ENCODE data around the gene PAX8.

PAX8 gene

GRCh38 chr2:113281910-113282746 is 3.4 kb upstream of the PAX8 start:
- Mint-ChIP-seq H3K27me3 (peaks cover 25% of the 10 kb centered on the region), H3K9me3 (no peaks in the 10 kb centered on the region), H3K36me3 (ENCODE audit: low read depth) (no peaks in the 10 kb centered on the region)

GRCh38 chr2:113278073-113278741 is 514 bp downstream of the PAX8 start:
- Mint-ChIP-seq H3K27me3 (peaks cover 64% of the 10 kb centered on the region), H3K9me3 (no peaks in the 10 kb centered on the region), H3K4me1 (ENCODE audit: low read depth) (peaks cover 20% of the 10 kb centered on the region), H3K36me3 (ENCODE audit: low read depth) (no peaks in the 10 kb centered on the region), H3K4me3 (no peak overlapping the region), H3K27ac (no peak overlapping the region)
- no peak for DNase-seq

More at GRCh38 chr2:113281910-113282746, 3.4 kb upstream of the PAX8 start:
- DNase-seq, result no peak
- H3K4me1 Mint-ChIP-seq (ENCODE audit: low read depth), result peaks cover 3% of the 10 kb centered on the region
- no peak overlapping the region for H3K4me3 Mint-ChIP-seq
- no peak overlapping the region for H3K27ac Mint-ChIP-seq

GRCh38 chr2:113277474-113278072 is 1.1 kb downstream of the PAX8 start:
- H3K9me3 Mint-ChIP-seq, result no peaks in the 10 kb centered on the region
- H3K36me3 Mint-ChIP-seq (ENCODE audit: low read depth), result no peaks in the 10 kb centered on the region
- peak overlapping the region; percentile 59 for H3K4me3 Mint-ChIP-seq
- peaks cover 69% of the 10 kb centered on the region for H3K27me3 Mint-ChIP-seq
- peak; percentile 35 for DNase-seq
- H3K27ac Mint-ChIP-seq, result no peak overlapping the region
- peaks cover 24% of the 10 kb centered on the region for H3K4me1 Mint-ChIP-seq (ENCODE audit: low read depth)

- DNase-seq, result peak; percentile 38
- Mint-ChIP-seq H3K27ac (no peak overlapping the region), H3K4me1 (ENCODE audit: low read depth) (peaks cover 24% of the 10 kb centered on the region), H3K36me3 (ENCODE audit: low read depth) (no peaks in the 10 kb centered on the region), H3K9me3 (no peaks in the 10 kb centered on the region), H3K27me3 (peaks cover 75% of the 10 kb centered on the region), H3K4me3 (peak overlapping the region; percentile 59)
Observed at GRCh38 chr2:113276761-113277425, 1.8 kb downstream of the PAX8 start.

GRCh38 chr2:113276216-113276760 is 2.4 kb downstream of the PAX8 start:
- Mint-ChIP-seq H3K27ac (no peak overlapping the region), H3K27me3 (peaks cover 79% of the 10 kb centered on the region), H3K36me3 (ENCODE audit: low read depth) (no peaks in the 10 kb centered on the region), H3K4me3 (peak overlapping the region; percentile 8), H3K9me3 (no peaks in the 10 kb centered on the region), H3K4me1 (ENCODE audit: low read depth) (peaks cover 24% of the 10 kb centered on the region)
- DNase-seq, result no peak

- no peaks in the 10 kb centered on the region for H3K9me3 Mint-ChIP-seq
- peaks cover 79% of the 10 kb centered on the region for H3K27me3 Mint-ChIP-seq
- H3K4me1 Mint-ChIP-seq (ENCODE audit: low read depth), result peaks cover 24% of the 10 kb centered on the region
Observed at GRCh38 chr2:113275556-113276215, 3.0 kb downstream of the PAX8 start.

GRCh38 chr2:113274432-113274831 is 4.3 kb downstream of the PAX8 start:
- Mint-ChIP-seq H3K27ac (no peak overlapping the region), H3K4me3 (no peak overlapping the region), H3K36me3 (ENCODE audit: low read depth) (no peaks in the 10 kb centered on the region), H3K27me3 (peaks cover 74% of the 10 kb centered on the region), H3K4me1 (ENCODE audit: low read depth) (peaks cover 24% of the 10 kb centered on the region), H3K9me3 (no peaks in the 10 kb centered on the region)
- DNase-seq, result no peak

More at GRCh38 chr2:113275556-113276215, 3.0 kb downstream of the PAX8 start:
- peak overlapping the region; percentile 8 for H3K4me3 Mint-ChIP-seq
- H3K27ac Mint-ChIP-seq, result no peak overlapping the region
- DNase-seq, result no peak
- no peaks in the 10 kb centered on the region for H3K36me3 Mint-ChIP-seq (ENCODE audit: low read depth)

GRCh38 chr2:113273981-113274380 is 4.7 kb downstream of the PAX8 start:
- no peaks in the 10 kb centered on the region for H3K9me3 Mint-ChIP-seq

GRCh38 chr2:113273027-113273551 is 5.6 kb downstream of the PAX8 start:
- no peak for DNase-seq
- Mint-ChIP-seq H3K27me3 (peaks cover 61% of the 10 kb centered on the region), H3K4me1 (ENCODE audit: low read depth) (peaks cover 24% of the 10 kb centered on the region), H3K4me3 (no peak overlapping the region), H3K9me3 (no peaks in the 10 kb centered on the region), H3K36me3 (ENCODE audit: low read depth) (peaks cover 2% of the 10 kb centered on the region), H3K27ac (no peak overlapping the region)

More at GRCh38 chr2:113273981-113274380, 4.7 kb downstream of the PAX8 start:
- H3K27ac Mint-ChIP-seq, result no peak overlapping the region
- no peaks in the 10 kb centered on the region for H3K36me3 Mint-ChIP-seq (ENCODE audit: low read depth)
- no peak overlapping the region for H3K4me3 Mint-ChIP-seq
- no peak for DNase-seq
- peaks cover 69% of the 10 kb centered on the region for H3K27me3 Mint-ChIP-seq
- peaks cover 24% of the 10 kb centered on the region for H3K4me1 Mint-ChIP-seq (ENCODE audit: low read depth)

GRCh38 chr2:113272477-113272876 is 6.2 kb downstream of the PAX8 start:
- no peak overlapping the region for H3K4me3 Mint-ChIP-seq
- no peak overlapping the region for H3K27ac Mint-ChIP-seq
- H3K9me3 Mint-ChIP-seq, result no peaks in the 10 kb centered on the region
- no peak for DNase-seq
- peaks cover 57% of the 10 kb centered on the region for H3K27me3 Mint-ChIP-seq
- peaks cover 24% of the 10 kb centered on the region for H3K4me1 Mint-ChIP-seq (ENCODE audit: low read depth)
- H3K36me3 Mint-ChIP-seq (ENCODE audit: low read depth), result peaks cover 2% of the 10 kb centered on the region

- Mint-ChIP-seq H3K4me1 (ENCODE audit: low read depth) (peaks cover 5% of the 10 kb centered on the region), H3K27ac (no peak overlapping the region), H3K27me3 (peaks cover 21% of the 10 kb centered on the region), H3K36me3 (ENCODE audit: low read depth) (peaks cover 15% of the 10 kb centered on the region), H3K4me3 (no peak overlapping the region), H3K9me3 (no peaks in the 10 kb centered on the region)
- no peak for DNase-seq
Observed at GRCh38 chr2:113268621-113269360, 9.9 kb downstream of the PAX8 start.

- H3K27me3 Mint-ChIP-seq, result no peaks in the 10 kb centered on the region
- H3K36me3 Mint-ChIP-seq (ENCODE audit: low read depth), result peaks cover 23% of the 10 kb centered on the region
- no peaks in the 10 kb centered on the region for H3K9me3 Mint-ChIP-seq
- DNase-seq, result no peak
- H3K4me3 Mint-ChIP-seq, result no peak overlapping the region
- no peaks in the 10 kb centered on the region for H3K4me1 Mint-ChIP-seq (ENCODE audit: low read depth)
- H3K27ac Mint-ChIP-seq, result no peak overlapping the region
Observed at GRCh38 chr2:113266431-113266830, 12.3 kb downstream of the PAX8 start.
